Measurements from ENCODE around the gene ZNF57. TPM values are rescaled to one million over a fixed set of nuclear protein-coding genes. Genes with fewer than 3 reads are reported as not detected.

Gene ZNF57
- total and polyA plus RNA-seq, 9 of the 15 experiments (the other 6 are each of a cell fraction or from before 2014, with no cell fraction given), result 3.9 to 13.5 (median 7.8) TPM

GRCh38 chr19:2949939-2950285, 49.2 kb downstream of the ZNF57 start (continued):
- TF ChIP-seq MEF2A (IDR thresholded peaks at IDR 0.05; ENCODE audit: control insufficient read depth, low read depth, low read length), result peak; percentile 59; the same call in 1 of the 2 replicates
- TF ChIP-seq ETV1 (tag; conservative IDR thresholded peaks at IDR 0.05; ENCODE audit: low read depth), result peak; percentile 100
- no peak for TF ChIP-seq ZNF830 (CRISPR knock-in tag; IDR thresholded peaks at IDR 0.05)
- TF ChIP-seq ZNF584 (CRISPR knock-in tag; IDR thresholded peaks at IDR 0.05; ENCODE audit: low read depth), result peak; percentile 93; the same call in 1 of the 2 replicates
- no peak for TF ChIP-seq E2F8 (IDR thresholded peaks at IDR 0.05; ENCODE audit: low read depth, partially characterized antibody)
- TF ChIP-seq USF1 (CRISPR knock-in tag; IDR thresholded peaks at IDR 0.05), result no peak
- TF ChIP-seq ZMIZ1 (IDR thresholded peaks at IDR 0.05; ENCODE audit: low read depth in 2 of 2, low read length in 2 of 2), result peak in 1 of 2 experiments; percentile 97; a peak in 2 of 4 replicates
- TF ChIP-seq CBFA2T3 (IDR thresholded peaks at IDR 0.05), result peak; percentile 99
- TF ChIP-seq RFX5 (IDR thresholded peaks at IDR 0.05; ENCODE audit: low read depth, low read length), result no peak
- TF ChIP-seq NFIX (CRISPR knock-in tag; IDR thresholded peaks at IDR 0.05; ENCODE audit: low read depth), result no peak
- TF ChIP-seq MLX (CRISPR knock-in tag; conservative IDR thresholded peaks at IDR 0.05), result no peak
- no peak for TF ChIP-seq MCM7 (IDR thresholded peaks at IDR 0.05)
- TF ChIP-seq PYGO2 (tag; IDR thresholded peaks at IDR 0.05), result peak; percentile 92
- no peak for TF ChIP-seq THRA (IDR thresholded peaks at IDR 0.05)
- no peak for TF ChIP-seq IRF1 (CRISPR knock-in tag; IDR thresholded peaks at IDR 0.05; ENCODE audit: borderline replicate concordance)
- peak; percentile 99 for TF ChIP-seq DPF2 (IDR thresholded peaks at IDR 0.05)
- no peak for TF ChIP-seq ZNF780A (CRISPR knock-in tag; IDR thresholded peaks at IDR 0.05)
- peak; percentile 90 to 91; a peak in 2 of 4 replicates for TF ChIP-seq ARNT (IDR thresholded peaks at IDR 0.05)
- no peak; the same call in 1 of the 2 replicates for TF ChIP-seq MAFF (IDR thresholded peaks at IDR 0.05; ENCODE audit: low read length)

All from K562 (cell line).